ENCODE results near the gene IGSF23.

Gene IGSF23

GRCh38 chr19:44607049-44607448 lies 6.3 kb upstream of the IGSF23 start:
- H3K27ac ChIP-seq, result peak overlapping the region; percentile 30
- TF ChIP-seq CTCF (conservative IDR thresholded peaks at IDR 0.05), result no peak

- TF ChIP-seq CTCF (conservative IDR thresholded peaks at IDR 0.05), result no peak
- H3K27ac ChIP-seq, result no peak overlapping the region; the same call in 1 of the 2 replicates
These were observed 5.4 kb upstream of the IGSF23 start for GRCh38 chr19:44607917-44608316.

- TF ChIP-seq CTCF (conservative IDR thresholded peaks at IDR 0.05), result no peak
- no peak overlapping the region; the same call in 1 of the 2 replicates for H3K27ac ChIP-seq
These were observed 5.0 kb upstream of the IGSF23 start for GRCh38 chr19:44608391-44608821.

GRCh38 chr19:44609219-44609618 lies 4.1 kb upstream of the IGSF23 start:
- no peak for TF ChIP-seq CTCF (conservative IDR thresholded peaks at IDR 0.05)
- H3K27ac ChIP-seq, result no peak overlapping the region

- H3K27ac ChIP-seq, result peak overlapping the region; percentile 64
- peak; percentile 66 for TF ChIP-seq CTCF (conservative IDR thresholded peaks at IDR 0.05)
These were observed 2.9 kb upstream of the IGSF23 start for GRCh38 chr19:44610497-44610896.

GRCh38 chr19:44611812-44612295 lies 1.5 kb upstream of the IGSF23 start:
- TF ChIP-seq CTCF (conservative IDR thresholded peaks at IDR 0.05), result no peak
- H3K27ac ChIP-seq, result peak overlapping the region; percentile 64

GRCh38 chr19:44614313-44614712 lies 950 bp downstream of the IGSF23 start:
- TF ChIP-seq CTCF (conservative IDR thresholded peaks at IDR 0.05), result no peak

More at GRCh38 chr19:44614313-44614712, 950 bp downstream of the IGSF23 start:
- H3K27ac ChIP-seq, result peak overlapping the region; percentile 78
